Activated gamma-delta T cell (primary cell): ENCODE measurements around the gene HAUS8.
"Not testable (repeated sequence)": the region's sequence is repeated elsewhere in the genome, so short reads cannot be mapped to it uniquely, and the experiment has no call there.

Experiments
- DNase-seq: peaks from one replicate; lab custom pipeline; 2025; lab: John Stamatoyannopoulos, UW

HAUS8 gene

DNA sequence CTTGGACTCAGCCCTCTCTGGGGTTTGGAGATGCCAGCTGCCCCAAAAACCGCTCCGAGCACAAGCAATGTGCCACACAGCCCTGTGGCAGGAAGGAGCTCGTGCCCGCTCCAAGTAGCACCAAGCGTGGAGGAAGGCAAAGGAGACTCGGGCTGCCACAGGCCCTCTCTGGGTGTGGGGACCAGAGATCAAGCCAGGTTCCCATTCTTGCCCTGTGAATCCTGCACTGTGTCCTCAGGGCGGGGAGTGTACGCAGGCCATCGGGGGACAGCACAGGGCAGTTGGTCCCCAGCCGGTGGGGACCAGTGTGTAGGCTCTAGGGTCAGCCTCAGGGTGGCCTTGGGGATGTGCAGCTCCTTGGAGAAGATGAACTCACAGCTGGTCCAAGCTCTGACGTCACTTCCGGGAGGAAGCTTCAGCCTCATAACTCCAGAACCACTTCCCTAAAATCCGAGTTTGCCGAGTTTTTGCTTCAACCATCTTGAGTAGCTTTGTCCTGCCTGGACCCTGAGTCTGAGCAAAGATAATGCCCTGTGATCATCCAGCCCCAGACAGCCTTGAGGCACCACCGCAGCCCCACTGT, 39.3 kb downstream of the HAUS8 start:
- no peak for DNase-seq

DNA sequence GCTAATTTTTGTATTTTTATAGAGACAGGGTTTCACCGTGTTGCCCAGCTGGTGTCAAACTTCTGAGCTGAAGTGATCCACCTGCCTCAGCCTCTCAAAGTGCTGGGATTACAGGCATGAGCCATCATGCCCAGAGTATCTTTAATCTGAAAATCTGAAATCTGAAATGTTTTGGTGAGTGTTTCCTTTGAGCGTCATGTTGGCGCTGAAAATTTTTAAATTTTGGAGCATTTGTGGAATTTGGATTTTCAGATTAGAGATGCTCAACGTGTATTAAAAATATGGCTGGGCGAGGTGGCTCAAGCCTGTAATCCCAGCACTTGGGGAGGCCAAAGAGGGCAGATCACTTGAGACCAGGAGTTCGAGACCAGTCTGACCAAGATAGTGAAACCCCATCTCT, 43.5 kb downstream of the HAUS8 start:
- no peak for DNase-seq

DNA sequence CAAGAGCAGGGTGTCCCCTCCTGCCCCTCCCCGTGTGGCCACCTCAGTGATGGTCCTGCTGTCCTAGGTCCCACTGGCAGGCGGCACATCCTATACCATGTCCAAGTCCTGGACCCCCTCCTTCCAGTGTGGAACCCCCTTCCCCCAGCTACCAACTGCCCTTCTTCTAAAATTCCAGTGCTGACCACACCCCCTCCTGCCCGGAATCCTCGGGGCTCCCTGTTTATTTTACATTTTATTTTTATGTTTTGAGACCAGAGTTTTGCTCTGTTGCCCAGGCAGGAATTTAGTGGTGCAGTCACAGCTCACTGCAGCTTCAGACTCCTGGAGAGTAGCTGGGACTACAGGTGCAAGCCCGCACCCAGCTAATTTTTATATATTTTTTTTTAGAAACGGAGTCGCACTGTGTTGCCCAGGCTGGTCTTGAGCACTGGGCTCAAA, 47.7 kb downstream of the HAUS8 start:
- DNase-seq, result no peak

DNA sequence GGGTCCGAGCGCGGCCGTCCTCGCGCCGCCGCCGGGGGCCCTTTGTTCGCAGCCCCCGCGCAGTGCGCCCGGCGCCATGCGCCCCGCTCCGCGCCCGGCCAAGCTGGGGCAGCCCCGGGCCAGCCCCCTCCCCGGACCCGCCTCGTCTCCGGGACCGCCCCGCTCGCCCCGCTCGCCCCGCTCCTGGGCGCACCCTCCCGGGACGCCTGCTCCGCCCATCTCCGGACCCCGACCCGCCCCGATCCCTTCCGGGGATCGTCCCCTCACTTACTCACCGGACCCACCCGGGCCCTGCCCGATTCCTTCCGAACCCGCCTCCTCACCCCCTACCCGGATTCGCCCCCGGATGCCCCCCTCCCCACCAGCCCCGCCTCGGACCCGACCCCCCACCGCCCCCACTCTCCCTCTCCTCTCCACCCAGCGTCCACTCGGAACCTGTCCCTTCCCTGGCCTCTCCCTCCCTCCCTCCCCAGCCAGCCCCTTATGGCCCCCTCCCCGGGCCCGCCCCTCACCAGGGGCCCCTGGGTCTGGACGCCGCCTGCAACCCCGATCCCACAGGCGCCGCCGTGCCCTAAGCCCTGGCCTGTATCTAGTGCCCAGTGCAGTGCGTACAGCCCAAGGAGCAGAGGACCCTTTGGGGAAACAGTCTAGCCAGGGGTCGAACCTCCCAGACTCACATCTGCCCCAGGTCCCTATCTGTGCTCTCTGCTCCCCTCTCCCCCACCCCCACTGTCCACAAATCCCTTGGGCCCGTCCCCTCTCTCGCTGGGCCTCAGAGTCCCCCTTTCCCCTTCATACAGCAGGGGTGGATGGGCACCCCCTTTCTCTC, 48.3 kb downstream of the HAUS8 start, which contains the start of gene CPAMD8:
Gene CPAMD8 (minus strand): TSS at position 105 of the 829 bp plus-strand sequence. CDS start 168 bp downstream, outside the sequence.
- DNase-seq, result no peak

DNA sequence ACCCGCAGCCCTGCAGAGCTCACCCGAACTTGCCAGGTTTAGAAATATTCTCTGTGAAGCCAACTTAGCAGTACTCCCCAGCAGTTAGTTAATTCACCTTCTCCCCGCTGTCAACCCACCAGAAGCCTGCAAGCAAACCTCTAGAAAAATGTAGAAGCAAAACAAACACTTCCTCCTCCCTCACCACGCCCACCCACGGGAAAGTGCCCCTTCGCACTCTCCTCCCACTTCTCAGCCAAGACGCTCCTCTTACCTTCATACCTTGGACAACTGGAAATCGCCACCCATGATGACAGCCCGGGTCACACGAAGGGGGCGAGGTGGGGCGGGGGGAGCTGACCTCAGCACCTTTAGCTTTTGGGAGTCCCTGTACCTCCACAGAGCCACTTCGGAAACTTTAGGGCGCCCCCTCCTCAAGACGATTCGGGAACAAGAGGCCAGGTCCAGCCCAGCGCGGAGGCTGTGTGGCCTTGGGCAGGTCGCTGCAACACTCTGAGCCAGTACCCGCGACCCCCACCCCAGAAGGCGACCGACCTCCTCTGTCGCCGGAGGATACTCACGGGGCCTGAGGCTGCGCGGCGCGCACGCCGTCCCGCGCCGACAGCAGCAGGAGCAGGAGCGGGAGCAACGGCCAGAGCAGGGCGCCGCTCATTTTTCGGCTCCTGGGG, 49.1 kb downstream of the HAUS8 start:
- no peak for DNase-seq

DNA sequence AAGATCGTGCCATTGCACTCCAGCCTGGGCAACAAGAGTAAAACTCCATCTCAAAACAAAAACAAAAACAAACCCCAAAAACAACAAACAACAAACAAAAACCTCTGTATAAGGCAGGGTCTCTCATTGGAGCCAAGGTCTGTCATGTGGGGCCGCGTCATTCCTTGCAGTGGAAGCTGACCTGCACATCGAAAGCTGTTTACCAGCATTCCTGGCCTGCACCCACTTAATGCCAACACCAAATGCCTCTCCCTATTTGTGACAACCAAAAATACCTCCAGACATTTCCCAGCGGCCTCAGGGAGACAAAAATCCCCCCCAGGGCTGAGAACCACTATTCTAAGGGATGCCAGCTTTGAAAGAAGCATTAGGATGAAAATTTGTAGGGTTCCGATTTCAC, 49.9 kb downstream of the HAUS8 start:
- DNase-seq, result no peak

DNA sequence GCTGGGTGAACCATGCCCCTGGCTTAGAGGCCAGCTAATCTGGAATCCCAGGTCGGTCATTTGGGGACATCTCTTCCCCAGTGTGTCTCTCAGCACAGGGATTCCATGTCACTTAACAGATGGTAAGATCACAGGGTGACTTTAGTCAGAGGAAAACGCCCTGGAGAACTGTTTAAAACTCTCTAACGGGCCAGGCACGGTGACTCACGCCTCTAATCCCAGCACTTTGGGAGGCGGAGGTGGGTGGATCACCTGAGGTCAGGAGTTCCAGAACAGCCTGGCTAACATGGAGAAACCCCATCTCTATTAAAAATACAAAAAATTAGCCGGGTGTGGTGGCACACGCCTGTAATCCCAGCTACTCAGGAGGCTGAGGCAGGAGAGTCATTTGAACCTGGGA, 50.3 kb downstream of the HAUS8 start:
- not testable (repeated sequence) for DNase-seq

DNA sequence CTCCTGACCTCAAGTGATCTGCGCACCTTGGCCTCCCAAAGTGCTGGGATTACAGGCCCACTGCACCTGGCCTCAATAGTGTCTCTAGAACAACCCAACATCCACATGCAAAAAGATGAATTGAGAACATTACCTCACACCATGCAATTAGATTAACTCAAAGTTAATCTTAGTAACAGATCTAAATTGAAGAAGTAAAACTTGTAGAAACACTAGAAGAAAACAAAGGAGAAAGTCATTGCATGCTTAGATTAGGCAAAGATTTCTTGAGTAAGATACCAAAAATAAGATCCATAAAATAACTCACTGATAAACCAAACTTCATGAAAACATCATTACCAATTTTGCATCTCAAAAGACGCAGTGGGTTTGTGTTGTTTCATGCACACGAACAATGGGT, 51.4 kb downstream of the HAUS8 start:
- DNase-seq, result no peak

DNA sequence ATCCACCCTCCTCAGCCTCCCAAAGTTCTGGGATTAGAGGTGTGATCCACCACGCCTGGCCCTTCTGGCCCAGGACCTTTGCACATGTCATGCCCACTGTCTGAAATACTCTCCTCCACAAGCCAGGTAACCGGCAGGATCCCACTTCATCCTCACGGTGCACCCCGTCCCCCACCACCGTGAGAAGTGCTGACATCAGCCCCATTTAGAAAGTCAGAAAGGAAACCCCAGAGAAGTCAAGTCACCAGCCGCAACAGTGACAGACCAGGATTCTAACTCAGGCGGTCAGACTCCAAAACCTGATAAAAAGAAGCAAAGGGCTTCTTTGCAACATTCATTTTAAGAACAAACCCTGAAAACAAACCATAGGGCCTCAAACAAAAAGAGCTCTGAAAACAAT, 52.5 kb downstream of the HAUS8 start:
- no peak for DNase-seq

DNA sequence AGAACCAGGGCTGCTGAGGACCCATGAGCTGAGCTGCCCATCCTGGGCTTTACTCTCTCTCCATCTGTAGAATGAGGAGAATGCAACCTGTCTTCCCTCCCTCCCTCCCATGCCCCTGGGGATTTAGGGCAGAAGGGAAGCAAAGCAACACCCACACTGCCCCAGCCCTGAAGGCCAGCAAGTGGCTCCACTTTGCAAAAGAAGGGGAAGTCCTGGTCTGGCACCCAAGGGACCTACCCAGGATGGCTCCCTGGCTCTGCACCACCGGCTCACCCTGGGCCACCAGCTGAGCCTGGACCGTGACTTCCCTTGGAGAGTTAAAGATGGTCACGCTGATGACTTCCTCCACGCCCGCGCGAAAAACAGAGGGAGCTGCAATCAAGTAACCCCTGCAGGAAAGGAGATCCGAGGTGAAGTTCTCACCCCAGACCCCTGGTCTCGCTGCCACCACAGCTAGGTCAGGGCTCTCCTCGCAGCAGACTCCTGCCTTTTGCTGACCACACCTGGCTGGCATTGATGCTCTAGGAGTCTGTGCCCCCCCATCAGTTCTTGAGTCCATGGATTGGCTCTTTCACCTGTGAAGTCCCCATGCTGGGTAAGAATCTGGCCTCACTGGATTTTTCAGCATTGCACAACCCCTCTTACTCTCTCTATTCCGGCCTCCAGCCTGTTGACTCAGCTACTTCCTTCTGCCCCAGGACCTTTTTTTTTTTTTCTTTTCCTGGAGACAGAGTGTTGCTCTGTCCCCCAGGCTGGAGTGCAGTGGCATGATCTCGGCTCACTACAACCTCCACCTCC, 53.3 kb downstream of the HAUS8 start:
- DNase-seq, result no peak

DNA sequence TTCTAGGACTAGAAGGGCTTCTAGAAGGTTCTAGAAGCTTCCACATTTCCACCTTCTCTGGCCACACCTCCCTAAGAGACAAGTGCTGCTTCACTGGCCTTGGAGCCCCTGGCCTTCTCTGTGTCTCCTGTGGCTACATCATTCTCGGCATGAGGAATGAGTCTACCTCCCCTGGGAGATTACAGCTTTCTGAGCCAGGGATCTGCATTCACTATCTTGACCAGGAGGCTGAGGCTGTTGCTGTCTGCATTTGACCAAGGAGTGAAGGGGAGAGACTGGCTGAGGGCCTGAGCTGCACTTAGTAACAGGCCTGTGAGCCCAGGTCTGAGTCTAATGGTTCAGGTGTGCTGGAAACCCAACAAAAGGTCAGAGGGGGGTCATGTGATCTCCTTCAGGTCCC, 53.9 kb downstream of the HAUS8 start:
- no peak for DNase-seq

DNA sequence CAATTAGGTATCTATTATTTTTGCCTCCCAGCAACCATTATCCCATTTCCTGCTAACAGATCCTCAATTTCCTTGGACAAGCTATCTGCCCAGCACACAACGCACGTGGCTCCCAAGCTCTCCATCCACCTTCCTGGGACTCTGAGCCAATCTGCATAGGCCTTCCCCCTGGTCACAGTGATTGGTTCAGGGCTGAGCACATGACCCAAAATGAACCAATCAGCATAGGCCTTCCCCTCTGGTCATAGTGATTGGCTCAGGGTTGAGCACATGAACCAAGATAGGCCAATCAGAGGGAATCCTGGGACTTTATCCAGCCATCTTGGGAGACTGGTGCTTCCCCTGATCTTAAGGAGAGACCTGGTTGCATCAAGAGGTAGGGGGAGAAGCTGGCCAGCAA, 54.4 kb downstream of the HAUS8 start:
- DNase-seq, result no peak

DNA sequence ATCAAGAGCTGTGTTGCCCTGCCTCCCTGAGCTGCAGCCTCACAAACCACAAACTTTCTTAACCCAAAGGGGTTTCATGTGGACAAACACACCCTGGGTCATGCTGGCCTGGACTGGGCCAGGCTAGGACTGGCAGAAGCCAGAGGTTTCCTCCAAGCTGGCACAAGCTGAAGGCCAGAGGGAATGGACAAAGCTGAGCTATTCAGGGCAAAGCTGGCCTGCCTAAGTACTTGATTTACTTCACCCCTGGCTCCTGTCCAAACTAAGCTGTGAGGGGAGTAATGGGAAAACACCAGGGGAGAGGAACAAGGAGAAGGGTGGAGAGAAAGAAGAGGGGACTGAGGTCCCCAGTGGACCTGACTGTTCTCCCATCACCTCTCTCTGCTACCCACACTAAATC, 54.9 kb downstream of the HAUS8 start:
- DNase-seq, result no peak

DNA sequence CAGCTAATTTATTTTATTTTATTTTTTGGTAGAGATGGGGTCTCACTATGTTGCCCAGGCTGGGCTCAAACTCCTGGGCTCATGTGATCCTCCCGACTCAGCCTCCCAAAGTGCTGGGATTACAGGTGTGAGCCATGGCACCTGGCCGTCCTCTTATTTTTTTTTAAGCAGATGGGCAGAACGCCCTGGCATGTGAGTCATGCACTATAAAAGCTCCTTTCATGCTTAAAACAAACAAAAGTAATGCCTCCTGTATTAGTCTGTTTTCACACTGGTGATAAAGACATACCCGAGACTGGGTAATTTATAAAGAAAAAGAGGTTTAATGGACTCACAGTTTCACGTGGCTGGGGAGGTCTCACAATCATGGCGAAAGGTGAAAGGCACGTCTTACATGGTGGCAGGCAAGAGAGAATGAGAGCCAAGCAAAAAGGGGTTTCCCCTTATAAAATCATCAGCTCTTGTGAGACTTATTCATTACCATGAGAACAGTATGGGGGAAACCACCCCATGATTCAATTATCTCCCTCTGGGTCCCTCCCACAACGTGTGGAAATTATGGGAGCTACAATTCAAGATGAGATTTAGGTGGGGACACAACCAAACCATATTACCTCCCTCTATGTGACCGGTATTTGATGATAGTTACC, 60.9 kb downstream of the HAUS8 start:
- not testable (repeated sequence) for DNase-seq

DNA sequence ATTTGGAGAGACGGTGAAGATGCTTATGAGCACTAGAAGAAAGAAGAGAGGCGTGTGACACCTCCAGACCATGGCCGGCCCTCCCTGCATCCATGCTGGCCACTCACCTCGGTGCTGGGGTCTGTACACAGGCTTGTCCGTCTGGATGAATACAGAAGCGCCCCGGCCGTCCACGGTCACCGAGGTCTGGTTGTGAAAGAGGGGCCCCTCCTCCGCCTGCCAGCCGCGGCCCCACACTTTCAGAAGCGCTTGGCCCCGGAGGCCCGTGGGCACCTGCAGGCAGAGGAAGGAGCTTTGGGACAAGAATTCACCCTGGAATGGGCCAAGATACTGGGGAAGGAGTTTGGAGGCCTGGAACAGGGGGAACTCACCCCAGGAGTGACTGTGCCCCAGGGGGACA, 63.8 kb downstream of the HAUS8 start:
- DNase-seq, result no peak

DNA sequence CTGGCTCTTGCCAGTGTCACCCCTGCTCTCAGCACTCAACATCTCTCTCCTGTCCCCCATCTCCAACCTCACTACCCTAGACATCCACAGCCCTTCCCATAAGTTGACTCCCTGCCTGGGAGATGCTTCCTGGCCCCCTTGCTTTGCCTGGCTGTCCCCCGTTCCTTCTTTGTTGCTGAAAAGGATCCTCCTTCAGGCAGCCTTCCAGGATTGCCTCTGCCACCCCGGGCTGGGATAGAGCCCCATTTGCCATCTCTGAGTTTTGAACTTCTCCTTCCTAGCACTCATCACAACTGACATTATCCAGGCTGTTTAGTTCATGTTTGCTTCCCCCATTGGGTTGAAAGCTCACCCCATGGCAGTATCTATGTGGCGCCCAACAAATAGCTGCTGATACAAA, 68.7 kb downstream of the HAUS8 start:
- DNase-seq, result no peak

DNA sequence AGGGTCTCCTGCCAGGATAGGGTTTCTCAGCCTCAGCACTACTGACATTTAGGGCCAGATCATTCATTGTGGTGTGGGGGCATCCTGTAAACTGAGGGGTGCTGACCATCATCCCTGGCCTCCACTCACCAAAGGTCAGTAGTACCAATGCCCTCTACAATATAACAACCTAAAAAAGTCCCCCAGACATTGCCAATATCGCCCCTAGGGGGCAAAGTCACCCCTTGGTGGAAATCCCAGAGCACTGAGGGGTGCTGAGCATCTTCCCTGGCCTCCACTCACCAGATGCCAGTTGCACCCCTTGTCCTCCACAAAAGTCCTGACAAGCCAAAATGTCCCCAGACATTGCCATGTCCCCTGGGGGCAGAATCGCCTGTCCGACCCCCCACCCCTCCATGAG, 70.3 kb downstream of the HAUS8 start:
- DNase-seq, result no peak

DNA sequence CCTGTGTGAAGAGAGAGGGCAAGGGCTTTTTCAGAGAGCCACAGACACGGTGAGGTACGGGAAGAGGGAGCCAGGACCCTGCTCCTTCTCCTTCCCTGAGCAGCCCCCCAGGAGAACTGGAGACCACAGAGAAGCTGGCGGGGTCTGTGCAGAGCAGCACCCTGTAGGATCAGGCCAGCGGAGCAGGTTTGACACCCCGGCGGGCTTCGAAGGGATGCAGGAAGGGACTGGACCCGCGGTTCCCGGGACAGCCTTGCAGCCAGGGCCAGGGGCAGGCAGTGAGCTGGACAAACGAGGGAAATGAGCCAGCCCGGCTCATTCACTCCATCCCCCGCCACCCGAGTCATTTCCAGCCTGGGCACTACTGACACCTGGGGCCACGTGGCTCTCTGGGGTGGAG, 70.9 kb downstream of the HAUS8 start:
- no peak for DNase-seq

DNA sequence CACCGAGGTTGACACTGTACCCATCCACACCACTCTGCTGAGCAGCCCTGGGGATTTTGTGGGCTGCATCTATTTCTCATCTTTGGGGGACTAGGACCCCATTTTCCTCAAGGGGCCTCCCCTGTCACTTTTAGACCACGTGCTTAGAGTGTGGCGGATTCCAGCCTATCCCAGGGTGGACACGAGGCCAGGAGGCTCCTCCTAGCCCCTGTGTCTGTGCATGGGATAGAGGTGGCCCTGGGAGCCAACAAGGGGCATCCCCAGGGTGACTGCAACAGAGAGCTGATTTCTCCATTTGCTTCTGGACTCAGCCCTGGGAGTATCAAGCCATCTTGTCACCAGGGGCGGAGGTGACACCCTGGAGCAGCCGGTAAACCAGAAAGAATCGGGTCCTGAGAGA, 72.8 kb downstream of the HAUS8 start:
- no peak for DNase-seq

DNA sequence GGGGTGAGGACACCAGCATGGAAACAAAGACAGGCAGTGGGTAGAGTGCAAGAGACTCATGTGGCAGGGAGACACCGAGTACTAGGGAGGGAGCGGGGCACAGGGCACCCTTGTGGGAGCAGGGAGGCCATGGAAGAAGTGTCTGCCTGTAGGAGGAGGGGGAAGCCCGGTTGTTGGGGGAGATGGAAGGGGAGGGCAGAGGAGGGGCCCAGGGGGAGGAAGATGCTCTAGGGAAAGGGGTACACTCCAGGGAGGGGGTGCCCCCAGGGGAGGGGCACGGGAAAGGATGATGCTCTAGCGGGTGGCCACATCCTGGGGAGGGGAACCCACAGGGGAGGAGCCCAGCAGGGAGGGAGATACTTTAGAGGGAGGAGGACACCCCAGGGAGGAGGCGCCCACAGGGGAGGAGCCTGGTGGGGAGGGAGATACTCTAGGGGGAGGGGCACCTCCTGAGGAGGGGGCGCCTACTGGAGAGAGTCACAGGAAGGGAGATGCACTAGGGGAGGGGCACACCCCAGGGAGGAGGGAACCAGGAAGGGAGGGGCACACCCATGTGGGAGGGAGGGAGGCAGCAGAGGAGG, 73.6 kb downstream of the HAUS8 start:
- DNase-seq, result peak; percentile 24
